Measurements from ENCODE around the gene C11orf91. TPM values are rescaled to one million over a fixed set of nuclear protein-coding genes. Genes with fewer than 3 reads are reported as not detected.

The C11orf91 gene
- total and polyA plus RNA-seq, 12 donors: 0.17 to 3.0 TPM; not detected in 10

DNA sequence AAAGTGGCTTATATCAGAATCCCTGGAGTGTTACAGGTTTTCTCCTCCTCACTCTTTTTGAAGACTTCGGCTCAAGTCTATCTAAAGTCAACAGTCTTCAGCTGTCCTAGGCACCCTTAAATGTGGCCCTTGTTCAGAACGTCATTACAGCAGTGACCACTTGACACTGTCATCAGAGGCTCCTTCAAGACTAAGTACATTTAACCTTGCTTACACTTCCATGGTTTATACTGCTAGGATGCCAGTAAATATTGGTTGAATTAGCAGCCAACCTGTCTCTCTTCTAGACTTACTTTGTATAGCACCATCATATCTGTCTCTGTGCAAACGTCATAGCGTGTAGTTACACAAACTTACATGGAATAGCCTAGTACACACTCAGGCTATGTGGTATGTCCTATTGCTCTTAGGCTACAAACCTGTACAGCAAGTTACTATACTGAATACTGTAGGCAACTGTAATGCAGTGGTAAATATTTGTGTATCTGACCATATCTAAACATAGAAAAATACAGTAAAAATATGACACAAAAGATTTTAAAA is 13.3 kb upstream of the C11orf91 start:
- Histone ChIP-seq H3K9me3 (no peaks in the 10 kb centered on the region), H3K27ac (peak overlapping the region in 7 of 10 donors; percentile 12 to 99 (median 69)), H3K36me3 (peaks cover 0 to 100% (median 37%) of the 10 kb centered on the region in 9 donors), H3K4me1 (peaks cover 10 to 68% (median 61%) of the 10 kb centered on the region in 9 donors), H3K4me3 (no peak overlapping the region), H3K27me3 (no peaks in the 10 kb centered on the region)
- TF ChIP-seq, protein P1, sequence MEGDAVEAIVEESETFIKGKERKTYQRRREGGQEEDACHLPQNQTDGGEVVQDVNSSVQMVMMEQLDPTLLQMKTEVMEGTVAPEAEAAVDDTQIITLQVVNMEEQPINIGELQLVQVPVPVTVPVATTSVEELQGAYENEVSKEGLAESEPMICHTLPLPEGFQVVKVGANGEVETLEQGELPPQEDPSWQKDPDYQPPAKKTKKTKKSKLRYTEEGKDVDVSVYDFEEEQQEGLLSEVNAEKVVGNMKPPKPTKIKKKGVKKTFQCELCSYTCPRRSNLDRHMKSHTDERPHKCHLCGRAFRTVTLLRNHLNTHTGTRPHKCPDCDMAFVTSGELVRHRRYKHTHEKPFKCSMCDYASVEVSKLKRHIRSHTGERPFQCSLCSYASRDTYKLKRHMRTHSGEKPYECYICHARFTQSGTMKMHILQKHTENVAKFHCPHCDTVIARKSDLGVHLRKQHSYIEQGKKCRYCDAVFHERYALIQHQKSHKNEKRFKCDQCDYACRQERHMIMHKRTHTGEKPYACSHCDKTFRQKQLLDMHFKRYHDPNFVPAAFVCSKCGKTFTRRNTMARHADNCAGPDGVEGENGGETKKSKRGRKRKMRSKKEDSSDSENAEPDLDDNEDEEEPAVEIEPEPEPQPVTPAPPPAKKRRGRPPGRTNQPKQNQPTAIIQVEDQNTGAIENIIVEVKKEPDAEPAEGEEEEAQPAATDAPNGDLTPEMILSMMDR (IDR thresholded peaks at IDR 0.05): no peak
- peak in 3 of 8 donors; percentile 22 to 65 (median 59) for ATAC-seq
- intact Hi-C loops (cut with DNase I): loop anchor here in 1 of 10 donors (10.0 kb wide), 1 partner anchor 449 kb away; no protein-coding TSS in a partner anchor
- whole genome bisulfite sequencing, 2 donors: 50 to 61% methylated on average over 4 of the region's 4 CpGs
- DNase-seq: no peak

DNA sequence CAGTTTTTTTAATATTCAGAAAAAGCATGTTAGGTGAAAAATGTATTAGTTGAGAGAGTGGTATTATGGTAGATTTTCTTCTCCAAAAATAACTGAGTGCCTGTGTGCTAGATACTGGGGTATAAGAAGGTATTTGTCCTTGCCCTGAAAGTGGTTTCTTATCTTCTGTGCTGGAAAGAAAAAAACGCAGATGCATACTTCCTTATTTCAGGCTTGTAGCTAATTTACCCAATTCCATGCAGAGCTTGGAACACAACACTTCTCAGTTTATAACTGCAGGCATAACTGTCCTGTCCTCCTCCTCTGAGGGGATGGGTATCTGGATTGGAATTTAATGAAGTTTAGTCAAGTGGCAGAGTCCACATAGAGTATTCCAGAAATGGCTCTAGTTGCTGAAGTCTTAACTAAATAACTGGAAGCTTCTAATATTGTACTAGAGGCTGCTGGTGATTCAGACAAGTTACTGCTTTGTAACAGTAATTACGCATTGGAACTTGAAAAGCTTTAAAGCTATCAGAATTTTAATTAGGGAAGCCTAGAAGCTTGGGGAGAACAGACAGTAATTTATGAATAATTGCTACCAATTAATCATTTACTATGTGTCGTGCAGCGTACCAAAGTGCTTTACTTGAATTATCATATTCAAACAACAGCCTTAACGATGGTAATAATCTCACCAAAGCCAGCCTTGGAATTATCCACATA is 12.7 kb upstream of the C11orf91 start:
- Histone ChIP-seq H3K4me3 (no peak overlapping the region), H3K36me3 (peaks cover 0 to 100% (median 43%) of the 10 kb centered on the region in 9 donors)

DNA sequence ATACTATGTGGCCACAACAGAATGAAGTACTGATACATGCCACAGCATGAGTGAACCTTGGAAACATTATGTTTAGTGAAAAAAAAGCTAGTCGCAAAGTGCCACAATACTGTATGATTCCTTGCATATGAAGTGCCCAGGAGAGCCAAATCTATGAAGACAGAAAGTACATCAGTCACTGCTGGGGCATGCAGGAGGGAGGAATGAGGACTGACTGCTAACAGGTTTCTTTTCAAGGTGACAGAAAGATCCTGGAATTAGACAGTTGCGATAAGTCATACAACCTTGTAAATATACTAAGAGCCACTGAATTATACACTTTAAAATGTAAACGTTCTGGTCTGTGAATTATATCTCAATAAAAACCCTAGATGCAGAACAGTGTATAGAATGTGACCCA is 11.8 kb upstream of the C11orf91 start:
- intact Hi-C loops (cut with DNase I): loop anchor here in 1 of 10 donors (10.0 kb wide), 1 partner anchor 448 kb away; no protein-coding TSS in a partner anchor
- H3K4me1 ChIP-seq: peaks cover 11 to 80% (median 73%) of the 10 kb centered on the region in 9 donors
- no peaks in the 10 kb centered on the region for H3K27me3 ChIP-seq
- H3K36me3 ChIP-seq: peaks cover 0 to 99% (median 40%) of the 10 kb centered on the region in 9 donors
- no peak for DNase-seq
- peak overlapping the region in 4 of 10 donors; percentile 10 to 99 (median 68) for H3K27ac ChIP-seq
- H3K9me3 ChIP-seq: no peaks in the 10 kb centered on the region
- no peak overlapping the region for H3K4me3 ChIP-seq
- TF ChIP-seq, protein P1 (IDR thresholded peaks at IDR 0.05): no peak
- ATAC-seq: no peak
- 83 to 89% methylated on average over 3 of the region's 3 CpGs for WGBS, 2 donors

More for the DNA sequence above, 12.7 kb upstream of the C11orf91 start:
- peak overlapping the region in 9 of 10 donors; percentile 10 to 99 (median 33) for H3K27ac ChIP-seq
- ATAC-seq: no peak
- intact Hi-C loops (cut with DNase I): loop anchor here in 1 of 10 donors (10.0 kb wide), 1 partner anchor 449 kb away; no protein-coding TSS in a partner anchor
- no peak for DNase-seq
- 67 to 68% methylated on average over 5 of the region's 5 CpGs for WGBS, 2 donors
- no peaks in the 10 kb centered on the region for H3K27me3 ChIP-seq
- H3K4me1 ChIP-seq: peaks cover 10 to 74% (median 67%) of the 10 kb centered on the region in 9 donors
- TF ChIP-seq, protein P1 (IDR thresholded peaks at IDR 0.05): no peak
- H3K9me3 ChIP-seq: no peaks in the 10 kb centered on the region

DNA sequence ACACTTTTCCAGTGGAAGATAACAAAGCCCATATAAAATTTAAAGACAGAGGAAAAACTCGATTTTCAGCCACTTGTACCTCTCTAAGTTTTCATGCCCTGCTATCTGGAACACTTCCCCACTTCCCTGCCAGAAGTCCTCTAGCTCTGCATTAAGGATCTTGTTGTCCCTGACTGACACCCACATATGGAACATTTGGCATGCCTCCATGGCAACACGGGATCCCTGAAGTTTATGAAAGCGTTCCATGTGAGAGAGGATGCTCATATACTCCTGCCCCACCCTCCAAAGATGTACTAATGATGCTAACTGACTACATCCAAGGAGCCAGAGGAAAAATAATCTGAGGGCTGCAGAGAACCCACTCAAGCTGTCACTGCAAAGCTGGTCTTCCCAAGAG is 8.8 kb upstream of the C11orf91 start:
- intact Hi-C loops (cut with DNase I): no loop called here
- DNase-seq: no peak
- Histone ChIP-seq H3K27ac (peak overlapping the region in 3 of 10 donors; percentile 34 to 92 (median 86)), H3K27me3 (no peaks in the 10 kb centered on the region), H3K4me3 (no peak overlapping the region), H3K9me3 (no peaks in the 10 kb centered on the region), H3K4me1 (peaks cover 7 to 80% (median 73%) of the 10 kb centered on the region in 9 donors), H3K36me3 (peaks cover 0 to 96% (median 28%) of the 10 kb centered on the region in 9 donors)
- TF ChIP-seq, protein P1 (IDR thresholded peaks at IDR 0.05): no peak
- no peak for ATAC-seq
- WGBS, 2 donors: 11 to 22% methylated on average over 3 of the region's 3 CpGs

Data from heart right ventricle (tissue), 16 donors.